ENCODE results near the gene TOP2A. TPM values are rescaled to one million over a fixed set of nuclear protein-coding genes. Genes with fewer than 3 reads are reported as not detected.

Gene TOP2A
- total RNA-seq, 3 donors from 2014 or later = 2.0 to 6.4 (median 2.5) TPM

DNA sequence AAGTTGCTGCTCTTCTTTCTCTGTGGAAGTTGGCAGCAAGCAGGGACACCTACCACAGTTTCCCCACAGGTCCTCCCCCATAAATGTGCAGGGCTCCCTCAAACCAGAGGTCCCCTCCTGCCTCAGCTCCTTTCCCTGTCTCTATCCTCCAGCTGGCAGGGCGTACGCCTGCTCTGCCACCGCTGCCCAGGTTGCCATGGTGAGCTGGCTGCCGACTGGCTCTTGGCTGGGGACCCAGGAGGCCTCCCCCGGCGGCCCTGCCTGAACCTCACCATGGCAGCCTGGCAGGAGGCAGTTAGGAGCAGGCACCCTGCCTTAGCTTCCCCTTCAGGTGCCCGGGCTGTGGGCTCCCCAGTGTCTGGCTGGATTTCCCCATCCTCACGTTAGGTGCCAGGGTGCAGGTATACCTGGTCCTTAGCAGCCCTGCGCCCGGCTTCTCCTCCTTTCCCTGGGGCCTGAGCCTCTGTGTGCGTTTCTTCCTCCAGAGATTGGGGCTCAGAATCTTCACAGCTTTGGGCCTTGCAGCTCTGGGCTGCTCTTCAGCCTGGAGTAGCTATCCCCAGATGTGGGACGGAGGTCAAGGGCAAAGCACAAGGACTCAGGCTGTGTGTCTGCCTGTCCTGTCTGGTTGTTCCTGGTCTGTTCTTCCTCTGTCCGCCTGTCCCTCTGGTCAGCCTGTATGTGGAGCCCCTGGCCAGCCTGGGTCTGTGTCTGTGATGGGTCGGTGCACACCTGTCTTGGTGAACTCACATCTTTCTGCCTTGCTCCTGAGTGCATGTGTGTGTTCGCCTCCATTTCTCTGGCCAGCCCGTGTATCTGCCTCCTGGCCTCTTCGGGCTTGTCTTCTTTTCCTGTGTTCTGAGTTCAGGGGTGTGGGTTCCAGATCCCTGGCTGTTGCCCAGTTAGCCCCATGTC is 68.9 kb downstream of the TOP2A start:
- H3K27ac ChIP-seq = peak overlapping the region; percentile 97 to 98
- peak; percentile 80 to 81 for DNase-seq (ENCODE audit: low spot score in 2 of 2)
- H3K4me3 ChIP-seq = peak overlapping the region in 1 of 3 donors; percentile 81
- H3K36me3 ChIP-seq = no peaks in the 10 kb centered on the region
- no peaks in the 10 kb centered on the region for H3K9me3 ChIP-seq
- peaks cover 31 to 52% of the 10 kb centered on the region in 2 donors for H3K4me1 ChIP-seq
- TF ChIP-seq POLR2AphosphoS5 (IDR thresholded peaks at IDR 0.05) (no peak), POLR2A (IDR thresholded peaks at IDR 0.05) (no peak)
- TF ChIP-seq, protein P1, sequence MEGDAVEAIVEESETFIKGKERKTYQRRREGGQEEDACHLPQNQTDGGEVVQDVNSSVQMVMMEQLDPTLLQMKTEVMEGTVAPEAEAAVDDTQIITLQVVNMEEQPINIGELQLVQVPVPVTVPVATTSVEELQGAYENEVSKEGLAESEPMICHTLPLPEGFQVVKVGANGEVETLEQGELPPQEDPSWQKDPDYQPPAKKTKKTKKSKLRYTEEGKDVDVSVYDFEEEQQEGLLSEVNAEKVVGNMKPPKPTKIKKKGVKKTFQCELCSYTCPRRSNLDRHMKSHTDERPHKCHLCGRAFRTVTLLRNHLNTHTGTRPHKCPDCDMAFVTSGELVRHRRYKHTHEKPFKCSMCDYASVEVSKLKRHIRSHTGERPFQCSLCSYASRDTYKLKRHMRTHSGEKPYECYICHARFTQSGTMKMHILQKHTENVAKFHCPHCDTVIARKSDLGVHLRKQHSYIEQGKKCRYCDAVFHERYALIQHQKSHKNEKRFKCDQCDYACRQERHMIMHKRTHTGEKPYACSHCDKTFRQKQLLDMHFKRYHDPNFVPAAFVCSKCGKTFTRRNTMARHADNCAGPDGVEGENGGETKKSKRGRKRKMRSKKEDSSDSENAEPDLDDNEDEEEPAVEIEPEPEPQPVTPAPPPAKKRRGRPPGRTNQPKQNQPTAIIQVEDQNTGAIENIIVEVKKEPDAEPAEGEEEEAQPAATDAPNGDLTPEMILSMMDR (IDR thresholded peaks at IDR 0.05) = no peak
- intact Hi-C loops (cut with DNase I; ENCODE audit: low total_unique reads) = no loop called here
- H3K27me3 ChIP-seq = no peaks in the 10 kb centered on the region

DNA sequence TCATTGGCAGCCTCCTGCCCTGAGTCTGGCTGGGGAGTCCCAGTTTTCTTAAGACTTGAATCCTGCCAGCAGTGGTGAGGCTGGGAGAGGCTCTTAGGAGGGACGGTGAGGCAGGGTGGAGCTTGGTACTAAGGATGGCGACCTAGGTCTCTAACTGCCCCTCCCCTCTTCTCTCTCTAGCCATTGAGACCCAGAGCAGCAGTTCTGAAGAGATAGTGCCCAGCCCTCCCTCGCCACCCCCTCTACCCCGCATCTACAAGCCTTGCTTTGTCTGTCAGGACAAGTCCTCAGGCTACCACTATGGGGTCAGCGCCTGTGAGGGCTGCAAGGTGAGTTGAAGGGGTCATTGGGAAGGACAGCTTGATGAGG is 69.6 kb downstream of the TOP2A start:
- intact Hi-C loops (cut with DNase I; ENCODE audit: low total_unique reads) = no loop called here
- Histone ChIP-seq H3K4me1 (peaks cover 31 to 55% of the 10 kb centered on the region in 2 donors), H3K27ac (peak overlapping the region; percentile 97 to 98)

DNA sequence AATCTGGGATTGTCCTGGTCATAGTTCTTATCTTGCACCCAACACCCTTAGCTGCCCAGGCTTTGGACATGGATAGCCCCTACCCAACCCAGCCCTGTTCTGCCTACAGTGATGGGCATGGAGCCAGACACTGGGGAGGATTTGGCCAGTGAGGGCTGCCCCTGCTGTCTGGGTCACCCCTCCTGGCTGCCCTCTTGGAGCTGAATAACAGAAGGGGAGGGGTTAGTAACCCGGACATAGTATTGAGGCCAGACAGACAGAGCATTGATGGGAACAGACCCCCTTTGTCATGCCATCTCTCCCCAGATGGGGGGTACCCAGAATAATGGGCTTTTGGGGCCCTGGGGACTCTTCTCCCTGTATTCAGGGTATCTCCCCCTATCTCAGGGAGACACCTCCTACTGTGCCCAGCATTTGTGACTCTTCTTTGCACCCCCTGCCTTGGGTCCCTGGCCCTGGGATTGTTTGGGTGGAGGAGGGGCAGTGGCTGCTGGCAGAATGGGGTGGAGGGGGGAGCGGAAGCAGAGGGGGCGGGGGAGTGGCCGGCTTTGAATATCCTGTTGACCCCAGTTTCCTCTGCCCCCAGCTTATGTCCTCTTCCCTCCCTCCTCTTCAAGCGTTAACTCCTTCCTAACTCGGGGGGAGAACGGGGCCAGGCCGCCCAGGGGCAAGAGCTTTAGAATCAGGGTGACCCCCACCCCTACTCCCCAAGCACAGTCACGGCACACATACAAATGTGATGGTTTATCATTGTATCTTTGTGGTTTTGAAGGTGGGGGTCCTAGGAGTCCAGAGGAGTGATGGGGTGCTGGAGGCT is 70.2 kb downstream of the TOP2A start:
- Histone ChIP-seq H3K27me3 (no peaks in the 10 kb centered on the region), H3K27ac (peak overlapping the region; percentile 97 to 98), H3K4me3 (peak overlapping the region in 1 of 3 donors; percentile 81), H3K4me1 (peaks cover 31 to 55% of the 10 kb centered on the region in 2 donors), H3K9me3 (no peaks in the 10 kb centered on the region), H3K36me3 (no peaks in the 10 kb centered on the region)
- TF ChIP-seq POLR2AphosphoS5 (IDR thresholded peaks at IDR 0.05) (no peak), POLR2A (IDR thresholded peaks at IDR 0.05) (no peak)
- TF ChIP-seq, protein P1 (IDR thresholded peaks at IDR 0.05) = no peak
- DNase-seq (ENCODE audit: low spot score in 2 of 2) = no peak
- intact Hi-C loops (cut with DNase I; ENCODE audit: low total_unique reads) = no loop called here

More for the DNA sequence above, 69.6 kb downstream of the TOP2A start:
- no peak for TF ChIP-seq POLR2A (IDR thresholded peaks at IDR 0.05)
- no peak for TF ChIP-seq POLR2AphosphoS5 (IDR thresholded peaks at IDR 0.05)
- TF ChIP-seq, protein P1 (IDR thresholded peaks at IDR 0.05) = no peak
- no peaks in the 10 kb centered on the region for H3K9me3 ChIP-seq
- DNase-seq (ENCODE audit: low spot score in 2 of 2) = no peak
- no peaks in the 10 kb centered on the region for H3K36me3 ChIP-seq
- H3K27me3 ChIP-seq = no peaks in the 10 kb centered on the region
- peak overlapping the region in 1 of 3 donors; percentile 81 for H3K4me3 ChIP-seq

DNA sequence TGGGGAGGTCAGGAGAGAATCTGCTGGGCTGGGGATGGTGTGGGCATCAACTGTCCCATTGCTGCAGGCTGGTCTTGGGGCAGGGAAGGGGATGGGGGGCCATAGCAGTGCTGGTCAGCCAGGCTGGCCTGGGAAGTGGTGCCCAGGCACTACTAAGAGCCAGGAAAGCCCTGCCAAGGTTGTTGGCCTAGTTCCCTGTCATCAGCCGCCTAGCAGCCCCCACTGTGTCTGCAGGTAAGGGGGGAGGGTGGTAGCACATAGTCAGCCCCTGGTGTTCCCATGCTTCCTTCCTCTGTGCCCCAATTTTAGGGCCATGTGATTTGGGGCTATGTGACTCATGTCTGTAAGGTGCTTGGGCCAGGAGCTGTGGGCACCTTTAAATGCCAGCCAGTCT is 70.9 kb downstream of the TOP2A start:
- H3K4me1 ChIP-seq = peaks cover 31 to 55% of the 10 kb centered on the region in 2 donors
- H3K4me3 ChIP-seq = peak overlapping the region in 1 of 3 donors; percentile 81
- DNase-seq (ENCODE audit: low spot score in 2 of 2) = no peak
- TF ChIP-seq, protein P1 (IDR thresholded peaks at IDR 0.05) = no peak
- TF ChIP-seq POLR2A (IDR thresholded peaks at IDR 0.05) (no peak), POLR2AphosphoS5 (IDR thresholded peaks at IDR 0.05) (no peak)
- H3K27ac ChIP-seq = peak overlapping the region; percentile 97 to 98
- H3K9me3 ChIP-seq = no peaks in the 10 kb centered on the region
- H3K27me3 ChIP-seq = no peaks in the 10 kb centered on the region
- intact Hi-C loops (cut with DNase I; ENCODE audit: low total_unique reads) = no loop called here
- H3K36me3 ChIP-seq = no peaks in the 10 kb centered on the region
